SJSA1 (cell line): ENCODE data around the gene MAGEA1. TPM values are rescaled to one million over a fixed set of nuclear protein-coding genes. Genes with fewer than 3 reads are reported as not detected.
"Not testable (repeated sequence)": the region's sequence is repeated elsewhere in the genome, so short reads cannot be mapped to it uniquely, and the experiment has no call there.

Source experiments
- DNase-seq, 2 experiments: peaks; one replicate each; pipeline ENCODE4 v3.0.0-alpha.2; 2015 to 2020; ENCODE audit warnings: low spot score in 2 of 2, low read depth in 1 of 2
- H3K27ac ChIP-seq: fragments of 250-450 bp; sonication (Bioruptor Pico); 2 replicates; pipeline ENCODE4 v1.5.1; 2020; ENCODE audit warnings: mild to moderate bottlenecking, moderate library complexity
- H3K27me3 ChIP-seq: fragments of 250-450 bp; sonication (Bioruptor Pico); replicated peaks from 2 replicates; pipeline ENCODE4 v1.5.1; 2020; ENCODE audit warnings: mild to moderate bottlenecking, moderate library complexity
- H3K36me3 ChIP-seq: fragments of 250-450 bp; sonication (Bioruptor Pico); 2 replicates; pipeline ENCODE4 v1.5.1; 2020; ENCODE audit warnings: mild to moderate bottlenecking
- H3K4me1 ChIP-seq: fragments of 250-450 bp; sonication (Bioruptor Pico); replicated peaks from 2 replicates; pipeline ENCODE4 v1.6.1; 2021; ENCODE audit warnings: mild to moderate bottlenecking
- H3K4me3 ChIP-seq: fragments of 250-450 bp; sonication (Bioruptor Pico); 2 replicates; pipeline ENCODE4 v1.5.1; 2020; ENCODE audit warnings: mild to moderate bottlenecking
- H3K9me3 ChIP-seq: fragments of 250-450 bp; sonication (Bioruptor Pico); replicated peaks from 2 replicates; pipeline ENCODE4 v1.5.1; 2020; ENCODE audit warnings: mild to moderate bottlenecking
- total RNA-seq: library from RNA; depleted of rRNA; stranded (reverse); fragments of >200 nt; shearing (Covaris generic); gene quantifications from 2 replicates; pipeline ENCODE4 v1.2.3, GENCODE V29; 2014; rRNA removed

The MAGEA1 gene, protein sequence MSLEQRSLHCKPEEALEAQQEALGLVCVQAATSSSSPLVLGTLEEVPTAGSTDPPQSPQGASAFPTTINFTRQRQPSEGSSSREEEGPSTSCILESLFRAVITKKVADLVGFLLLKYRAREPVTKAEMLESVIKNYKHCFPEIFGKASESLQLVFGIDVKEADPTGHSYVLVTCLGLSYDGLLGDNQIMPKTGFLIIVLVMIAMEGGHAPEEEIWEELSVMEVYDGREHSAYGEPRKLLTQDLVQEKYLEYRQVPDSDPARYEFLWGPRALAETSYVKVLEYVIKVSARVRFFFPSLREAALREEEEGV
- not detected in 2 replicates for total RNA-seq

GRCh38 chrX:153179131-153179530 lies at the start of gene MAGEA1:
MAGEA1 (plus strand) TSS chrX:153179284; CDS start chrX:153182390, 3,106 bp downstream.
- Histone ChIP-seq H3K36me3 (no peaks in the 10 kb centered on the region), H3K4me3 (no peak within 1 kb of the TSS), H3K4me1 (no peaks in the 10 kb centered on the region), H3K9me3 (no peaks in the 10 kb centered on the region), H3K27ac (no peak within 1 kb of the TSS), H3K27me3 (no peaks in the 10 kb centered on the region)
- DNase-seq = no peak

DNA sequence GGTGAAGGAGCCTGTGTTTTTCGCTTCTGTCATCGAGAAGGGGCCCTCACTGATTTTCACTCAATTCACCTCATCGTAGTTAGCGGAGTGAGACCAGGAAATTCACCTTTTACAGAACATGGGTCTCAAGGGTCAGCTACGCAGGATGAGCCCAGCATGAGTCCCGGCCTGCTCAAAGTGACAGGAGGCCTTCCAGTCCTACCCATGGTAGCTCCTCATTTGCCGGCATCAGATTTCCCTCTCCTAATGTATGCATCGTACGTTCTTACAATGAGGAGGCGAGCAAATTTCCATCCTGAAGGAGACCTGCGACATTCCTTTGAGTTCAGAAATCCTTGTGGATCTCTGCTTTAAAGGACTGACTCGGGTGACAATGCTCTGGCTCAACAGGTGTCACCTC lies 46.2 kb upstream of the MAGEA1 start:
- not testable (repeated sequence) for H3K27ac ChIP-seq, H3K27me3 ChIP-seq, H3K4me1 ChIP-seq, DNase-seq, H3K9me3 ChIP-seq, H3K4me3 ChIP-seq, H3K36me3 ChIP-seq

GRCh38 chrX:153139074-153139473 lies 40.0 kb upstream of the MAGEA1 start:
- not testable (repeated sequence) for H3K36me3 ChIP-seq, H3K4me1 ChIP-seq, H3K4me3 ChIP-seq, H3K9me3 ChIP-seq, H3K27me3 ChIP-seq, H3K27ac ChIP-seq, DNase-seq

DNA sequence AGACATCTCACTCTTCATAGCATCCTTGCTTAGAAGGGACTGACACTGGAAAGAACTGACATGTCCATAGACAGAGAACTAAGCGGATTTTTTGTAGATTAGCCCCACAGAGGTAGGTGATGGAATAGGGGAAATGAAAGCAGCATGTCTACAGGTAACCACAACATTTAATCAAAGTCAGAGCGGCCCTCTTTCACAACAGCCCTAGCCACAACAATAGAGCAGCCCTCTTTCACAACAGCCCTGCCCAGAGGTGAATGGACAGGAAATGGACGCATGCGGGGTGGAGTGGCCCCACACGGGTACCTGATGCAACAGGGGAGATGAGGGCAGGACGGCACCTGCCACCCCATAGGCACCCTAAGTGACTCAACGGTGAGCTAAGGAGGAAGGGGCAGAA lies 32.8 kb upstream of the MAGEA1 start:
- not testable (repeated sequence) for H3K27me3 ChIP-seq, H3K4me3 ChIP-seq, DNase-seq, H3K27ac ChIP-seq, H3K36me3 ChIP-seq, H3K9me3 ChIP-seq, H3K4me1 ChIP-seq

DNA sequence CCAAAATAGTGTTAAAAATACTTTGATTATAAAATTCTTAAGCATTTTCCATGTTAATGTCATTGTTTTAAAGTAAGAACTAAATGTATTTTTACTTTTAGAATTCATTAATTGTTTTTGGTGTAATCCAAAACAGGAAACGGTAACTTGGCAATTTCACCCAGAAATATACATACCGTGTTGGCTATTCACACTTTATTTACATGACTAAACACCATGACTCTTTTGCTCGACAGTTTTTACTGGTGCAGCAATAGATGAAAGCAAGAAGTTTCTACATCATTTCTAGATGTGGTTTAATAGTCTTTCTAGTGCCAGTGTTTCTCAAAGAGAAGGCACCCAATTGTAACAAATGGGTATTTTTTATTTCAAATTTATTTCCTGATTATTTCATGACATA lies 25.6 kb upstream of the MAGEA1 start:
- Histone ChIP-seq H3K4me1 (no peaks in the 10 kb centered on the region), H3K36me3 (no peaks in the 10 kb centered on the region), H3K4me3 (no peak overlapping the region), H3K27me3 (no peaks in the 10 kb centered on the region), H3K27ac (no peak overlapping the region), H3K9me3 (no peaks in the 10 kb centered on the region)
- no peak for DNase-seq

GRCh38 chrX:153157450-153157849 lies 21.6 kb upstream of the MAGEA1 start:
- no peak for DNase-seq
- no peaks in the 10 kb centered on the region for H3K27me3 ChIP-seq
- H3K4me3 ChIP-seq = no peak overlapping the region
- no peaks in the 10 kb centered on the region for H3K9me3 ChIP-seq
- no peaks in the 10 kb centered on the region for H3K4me1 ChIP-seq
- H3K36me3 ChIP-seq = no peaks in the 10 kb centered on the region
- no peak overlapping the region for H3K27ac ChIP-seq

DNA sequence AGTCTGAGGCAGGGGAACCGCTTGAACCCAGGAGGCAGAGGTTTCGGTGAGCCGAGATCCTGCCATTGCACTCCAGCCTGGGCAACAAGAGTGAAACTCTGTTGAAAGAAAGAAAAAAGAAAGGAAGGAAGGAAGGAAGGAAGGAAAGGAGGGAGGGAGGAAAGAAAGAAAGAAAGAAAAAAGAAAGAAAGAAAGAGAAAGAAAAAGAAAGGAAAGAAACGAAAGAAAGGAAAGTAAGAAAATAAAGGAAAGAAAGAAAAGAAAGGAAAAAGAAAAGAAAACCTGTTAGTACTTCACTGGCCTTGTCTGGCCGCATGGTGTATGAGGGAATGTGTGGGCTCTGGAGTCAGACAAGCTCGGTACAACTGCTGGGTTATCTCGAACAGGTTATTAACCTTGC lies 20.8 kb upstream of the MAGEA1 start:
- Histone ChIP-seq H3K36me3 (no peaks in the 10 kb centered on the region), H3K4me1 (no peaks in the 10 kb centered on the region), H3K4me3 (no peak overlapping the region), H3K9me3 (no peaks in the 10 kb centered on the region), H3K27me3 (no peaks in the 10 kb centered on the region), H3K27ac (no peak overlapping the region)
- DNase-seq = no peak

- Histone ChIP-seq H3K9me3 (no peaks in the 10 kb centered on the region), H3K27ac (no peak overlapping the region), H3K4me1 (no peaks in the 10 kb centered on the region), H3K36me3 (no peaks in the 10 kb centered on the region), H3K27me3 (no peaks in the 10 kb centered on the region), H3K4me3 (no peak overlapping the region)
- no peak for DNase-seq
These were observed 17.1 kb upstream of the MAGEA1 start for GRCh38 chrX:153161952-153162351.

GRCh38 chrX:153164733-153165132 lies 14.4 kb upstream of the MAGEA1 start:
- Histone ChIP-seq H3K27me3 (no peaks in the 10 kb centered on the region), H3K4me3 (no peak overlapping the region), H3K9me3 (no peaks in the 10 kb centered on the region), H3K4me1 (no peaks in the 10 kb centered on the region), H3K27ac (no peak overlapping the region), H3K36me3 (no peaks in the 10 kb centered on the region)
- no peak for DNase-seq

DNA sequence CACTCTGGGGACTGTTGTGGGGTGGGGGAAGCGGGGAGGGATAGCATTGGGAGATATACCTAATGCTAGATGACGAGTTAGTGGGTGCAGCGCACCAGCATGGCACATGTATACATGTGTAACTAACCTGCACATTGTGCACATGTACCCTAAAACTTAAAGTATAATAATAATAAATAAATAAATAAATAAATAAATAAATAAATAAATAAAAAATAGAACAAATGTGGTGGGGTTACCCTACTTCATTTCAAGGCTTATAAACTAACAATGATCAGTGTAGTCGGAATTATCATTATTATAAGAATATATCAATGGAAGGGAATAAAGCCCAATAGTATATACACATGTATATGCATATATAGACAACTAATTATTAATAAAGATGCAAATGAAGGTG lies 10.7 kb upstream of the MAGEA1 start:
- not testable (repeated sequence) for DNase-seq, H3K4me3 ChIP-seq, H3K27me3 ChIP-seq, H3K4me1 ChIP-seq, H3K36me3 ChIP-seq, H3K27ac ChIP-seq, H3K9me3 ChIP-seq

DNA sequence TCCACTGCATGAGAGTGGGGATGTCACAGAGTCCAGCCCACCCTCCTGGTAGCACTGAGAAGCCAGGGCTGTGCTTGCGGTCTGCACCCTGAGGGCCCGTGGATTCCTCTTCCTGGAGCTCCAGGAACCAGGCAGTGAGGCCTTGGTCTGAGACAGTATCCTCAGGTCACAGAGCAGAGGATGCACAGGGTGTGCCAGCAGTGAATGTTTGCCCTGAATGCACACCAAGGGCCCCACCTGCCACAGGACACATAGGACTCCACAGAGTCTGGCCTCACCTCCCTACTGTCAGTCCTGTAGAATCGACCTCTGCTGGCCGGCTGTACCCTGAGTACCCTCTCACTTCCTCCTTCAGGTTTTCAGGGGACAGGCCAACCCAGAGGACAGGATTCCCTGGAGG lies 2.7 kb downstream of the MAGEA1 start:
- H3K36me3 ChIP-seq = no peaks in the 10 kb centered on the region
- H3K9me3 ChIP-seq = no peaks in the 10 kb centered on the region
- DNase-seq = no peak
- H3K4me3 ChIP-seq = no peak overlapping the region
- no peaks in the 10 kb centered on the region for H3K27me3 ChIP-seq
- H3K27ac ChIP-seq = no peak overlapping the region
- H3K4me1 ChIP-seq = no peaks in the 10 kb centered on the region

DNA sequence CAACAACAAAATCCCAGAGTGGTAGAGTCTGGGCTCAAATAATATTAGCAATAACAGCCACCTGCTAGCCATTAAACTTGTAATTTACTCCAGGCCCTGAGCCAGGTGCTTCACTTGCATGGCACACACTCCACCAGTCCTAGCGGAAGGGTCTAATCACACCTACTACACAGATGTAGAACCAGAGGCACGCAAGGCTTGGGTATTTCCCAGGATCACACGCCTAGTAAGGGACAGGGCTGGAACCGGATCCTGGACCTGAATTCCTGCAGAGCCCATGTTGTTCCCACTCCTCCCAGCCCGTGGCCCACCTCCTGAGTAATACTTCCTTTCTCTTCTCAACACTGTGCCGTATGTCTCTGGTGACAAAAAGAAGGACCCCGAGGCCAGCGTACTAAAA lies 5.7 kb downstream of the MAGEA1 start:
- H3K27me3 ChIP-seq = no peaks in the 10 kb centered on the region
- no peaks in the 10 kb centered on the region for H3K4me1 ChIP-seq
- H3K36me3 ChIP-seq = no peaks in the 10 kb centered on the region
- no peak overlapping the region for H3K4me3 ChIP-seq
- no peaks in the 10 kb centered on the region for H3K9me3 ChIP-seq
- DNase-seq = no peak
- H3K27ac ChIP-seq = no peak overlapping the region

- no peaks in the 10 kb centered on the region for H3K27me3 ChIP-seq
- no peak for DNase-seq
- H3K4me1 ChIP-seq = no peaks in the 10 kb centered on the region
- no peaks in the 10 kb centered on the region for H3K9me3 ChIP-seq
- H3K36me3 ChIP-seq = no peaks in the 10 kb centered on the region
- no peak overlapping the region for H3K4me3 ChIP-seq
- no peak overlapping the region for H3K27ac ChIP-seq
These were observed 11.3 kb downstream of the MAGEA1 start for GRCh38 chrX:153190381-153190780.

- no peak for DNase-seq
- Histone ChIP-seq H3K27ac (no peak overlapping the region), H3K27me3 (no peaks in the 10 kb centered on the region), H3K36me3 (no peaks in the 10 kb centered on the region), H3K9me3 (no peaks in the 10 kb centered on the region), H3K4me1 (no peaks in the 10 kb centered on the region), H3K4me3 (no peak overlapping the region)
These were observed 21.4 kb downstream of the MAGEA1 start for GRCh38 chrX:153200462-153200861.

GRCh38 chrX:153206425-153207046 lies 27.5 kb downstream of the MAGEA1 start:
- H3K36me3 ChIP-seq = no peaks in the 10 kb centered on the region
- no peak overlapping the region for H3K4me3 ChIP-seq
- H3K27ac ChIP-seq = no peak overlapping the region
- H3K27me3 ChIP-seq = no peaks in the 10 kb centered on the region
- no peak for DNase-seq
- no peaks in the 10 kb centered on the region for H3K9me3 ChIP-seq
- no peaks in the 10 kb centered on the region for H3K4me1 ChIP-seq
